Vagina (tissue), 2 donors: Measurements from ENCODE around the gene TMEM114.

ENCODE experiments used
- POLR2A ChIP-seq, 2 donors: fragments of 450-650 bp; IDR thresholded peaks; one replicate each; pipeline ENCODE4 v1.6.1; 2017; ENCODE audit warnings: antibody characterized with exemption in 2 of 2, mild to moderate bottlenecking in 2 of 2, moderate library complexity in 2 of 2
- POLR2AphosphoS5 ChIP-seq, 2 donors: sonication (generic); formaldehyde crosslinking; IDR thresholded peaks; one replicate each; pipeline ENCODE4 v1.9.0; 2017; ENCODE audit warnings: antibody characterized with exemption in 2 of 2, mild to moderate bottlenecking in 2 of 2, low read depth in 1 of 2; ENCODE audit not compliant: insufficient read depth in 1 of 2
- TF ChIP-seq, protein P1 (sequence below), 3 experiments: fragments of 450-650 bp in 2 of 3; fragments of 200-600 bp in 1 of 3; sonication (generic) in 1 of 3; IDR thresholded peaks; one replicate each; pipeline ENCODE4 v1.5.1; 2017 to 2019; ENCODE audit warnings: antibody characterized with exemption in 3 of 3, mild to moderate bottlenecking in 2 of 3, moderate library complexity in 2 of 3

DNA sequence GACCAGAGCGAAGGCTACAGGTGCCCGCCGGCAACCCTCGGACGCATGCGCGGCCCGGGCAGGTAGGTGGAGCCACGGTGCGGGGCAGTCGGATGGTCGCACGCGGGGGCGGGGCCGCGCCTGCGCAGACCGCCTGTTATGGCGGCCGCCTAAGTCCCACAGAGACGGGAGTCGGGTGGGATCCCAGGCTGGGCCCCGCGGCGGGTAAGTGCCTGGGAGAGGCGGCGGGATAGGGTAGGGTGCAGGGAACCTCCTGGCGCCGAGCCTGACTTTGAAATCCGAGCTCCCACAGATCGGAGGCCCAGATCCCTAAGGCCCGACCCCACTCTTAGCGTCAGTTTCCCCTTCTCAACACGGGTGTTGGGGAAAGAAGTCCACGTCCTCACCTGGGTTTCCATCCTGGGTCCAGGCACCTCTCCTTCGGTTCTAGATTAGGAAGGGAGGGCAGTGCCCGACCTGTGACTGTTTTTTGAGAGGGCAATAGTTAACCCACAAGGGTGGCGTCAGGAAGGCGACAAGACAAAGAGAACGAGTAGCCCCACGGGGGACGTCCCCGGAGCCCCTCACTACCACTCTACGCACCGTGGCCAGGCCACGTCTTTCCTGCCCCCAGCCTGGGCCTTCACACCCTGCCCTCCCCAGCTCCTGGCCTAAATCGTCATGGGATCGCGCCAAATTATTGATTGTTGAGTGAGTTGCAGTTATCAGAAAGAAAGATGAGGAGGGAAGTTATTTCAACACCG is 31.4 kb upstream of the TMEM114 start, which contains the start of gene METTL22:
- TF ChIP-seq POLR2A (IDR thresholded peaks at IDR 0.05) (peak in 1 of 2 donors; percentile 53), POLR2AphosphoS5 (IDR thresholded peaks at IDR 0.05; ENCODE audit: insufficient read depth in 1 of 2, low read depth in 1 of 2) (peak; percentile 59 to 92)
- TF ChIP-seq, protein P1, sequence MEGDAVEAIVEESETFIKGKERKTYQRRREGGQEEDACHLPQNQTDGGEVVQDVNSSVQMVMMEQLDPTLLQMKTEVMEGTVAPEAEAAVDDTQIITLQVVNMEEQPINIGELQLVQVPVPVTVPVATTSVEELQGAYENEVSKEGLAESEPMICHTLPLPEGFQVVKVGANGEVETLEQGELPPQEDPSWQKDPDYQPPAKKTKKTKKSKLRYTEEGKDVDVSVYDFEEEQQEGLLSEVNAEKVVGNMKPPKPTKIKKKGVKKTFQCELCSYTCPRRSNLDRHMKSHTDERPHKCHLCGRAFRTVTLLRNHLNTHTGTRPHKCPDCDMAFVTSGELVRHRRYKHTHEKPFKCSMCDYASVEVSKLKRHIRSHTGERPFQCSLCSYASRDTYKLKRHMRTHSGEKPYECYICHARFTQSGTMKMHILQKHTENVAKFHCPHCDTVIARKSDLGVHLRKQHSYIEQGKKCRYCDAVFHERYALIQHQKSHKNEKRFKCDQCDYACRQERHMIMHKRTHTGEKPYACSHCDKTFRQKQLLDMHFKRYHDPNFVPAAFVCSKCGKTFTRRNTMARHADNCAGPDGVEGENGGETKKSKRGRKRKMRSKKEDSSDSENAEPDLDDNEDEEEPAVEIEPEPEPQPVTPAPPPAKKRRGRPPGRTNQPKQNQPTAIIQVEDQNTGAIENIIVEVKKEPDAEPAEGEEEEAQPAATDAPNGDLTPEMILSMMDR (IDR thresholded peaks at IDR 0.05): no peak
